DOHH2 (cell line): Measurements from ENCODE around the gene STYXL2.

Experiments
- EZH2phosphoT487 ChIP-seq: fragments of 200-600 bp; sonication (generic); IDR thresholded peaks from 2 replicates; pipeline ENCODE4 v1.6.1; 2017; ENCODE audit warnings: borderline replicate concordance, mild to moderate bottlenecking, antibody characterized with exemption, low read length, moderate library complexity, mixed read lengths
- TF ChIP-seq, protein P1 (sequence below): fragments of 200-600 bp; sonication (generic); IDR thresholded peaks from one replicate; pipeline ENCODE4 v1.5.1; 2014; ENCODE audit warnings: antibody characterized with exemption, mild to moderate bottlenecking, low read depth, low read length; ENCODE audit not compliant: poor library complexity, severe bottlenecking

DNA sequence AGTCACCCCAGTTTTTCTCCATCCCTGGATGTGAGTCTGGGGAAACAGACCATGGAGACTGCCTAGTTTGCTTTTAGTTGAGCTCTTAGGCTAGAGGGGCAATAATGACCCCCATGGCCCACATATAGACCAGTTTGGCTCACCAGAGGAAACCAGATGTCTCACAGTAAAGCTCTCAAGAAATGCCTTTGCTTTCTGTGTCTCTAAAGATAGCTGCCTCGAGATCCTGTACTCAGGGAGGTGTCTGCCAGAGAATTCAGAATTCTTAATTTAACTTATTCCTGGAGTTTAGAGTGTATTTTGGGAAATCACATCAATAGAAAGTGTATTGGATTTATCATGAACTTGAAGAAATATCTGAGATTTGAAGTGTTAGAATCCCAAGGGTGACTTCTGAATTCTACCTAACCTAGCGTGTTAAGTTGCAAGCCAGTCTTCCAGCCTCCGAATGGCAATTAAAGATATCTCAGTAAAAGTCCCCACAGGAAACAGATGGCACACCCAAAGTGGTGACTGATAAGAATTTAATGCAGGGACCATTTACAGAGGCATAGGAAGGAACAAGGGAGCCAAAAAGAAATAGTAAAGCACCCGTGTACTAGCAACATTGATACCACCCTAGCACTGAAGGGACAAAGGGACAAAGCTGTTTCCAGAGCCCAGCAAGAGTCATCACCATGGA, 37.1 kb downstream of the STYXL2 start:
- TF ChIP-seq, protein P1, sequence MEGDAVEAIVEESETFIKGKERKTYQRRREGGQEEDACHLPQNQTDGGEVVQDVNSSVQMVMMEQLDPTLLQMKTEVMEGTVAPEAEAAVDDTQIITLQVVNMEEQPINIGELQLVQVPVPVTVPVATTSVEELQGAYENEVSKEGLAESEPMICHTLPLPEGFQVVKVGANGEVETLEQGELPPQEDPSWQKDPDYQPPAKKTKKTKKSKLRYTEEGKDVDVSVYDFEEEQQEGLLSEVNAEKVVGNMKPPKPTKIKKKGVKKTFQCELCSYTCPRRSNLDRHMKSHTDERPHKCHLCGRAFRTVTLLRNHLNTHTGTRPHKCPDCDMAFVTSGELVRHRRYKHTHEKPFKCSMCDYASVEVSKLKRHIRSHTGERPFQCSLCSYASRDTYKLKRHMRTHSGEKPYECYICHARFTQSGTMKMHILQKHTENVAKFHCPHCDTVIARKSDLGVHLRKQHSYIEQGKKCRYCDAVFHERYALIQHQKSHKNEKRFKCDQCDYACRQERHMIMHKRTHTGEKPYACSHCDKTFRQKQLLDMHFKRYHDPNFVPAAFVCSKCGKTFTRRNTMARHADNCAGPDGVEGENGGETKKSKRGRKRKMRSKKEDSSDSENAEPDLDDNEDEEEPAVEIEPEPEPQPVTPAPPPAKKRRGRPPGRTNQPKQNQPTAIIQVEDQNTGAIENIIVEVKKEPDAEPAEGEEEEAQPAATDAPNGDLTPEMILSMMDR: no peak
- no peak for TF ChIP-seq EZH2phosphoT487
